HG02981 (cell line): ENCODE results near the gene TTLL4.
"Not testable (repeated sequence)": the region's sequence is repeated elsewhere in the genome, so short reads cannot be mapped to it uniquely, and the experiment has no call there.

Source experiments
- ATAC-seq: cut with Tn5 transposase; IDR thresholded peaks from one replicate; pipeline ENCODE4 v1.9.1; 2021; ENCODE audit warnings: mild to moderate bottlenecking, moderate library complexity; ENCODE audit not compliant: unreplicated experiment

The TTLL4 gene

GRCh38 chr2:218744615-218745014, 34.0 kb downstream of the TTLL4 start:
- no peak for ATAC-seq

GRCh38 chr2:218745160-218745558, 34.5 kb downstream of the TTLL4 start:
- no peak for ATAC-seq

- ATAC-seq = no peak
These were observed 35.2 kb downstream of the TTLL4 start for GRCh38 chr2:218745559-218746469.

GRCh38 chr2:218746470-218746795, 35.8 kb downstream of the TTLL4 start:
- no peak for ATAC-seq

GRCh38 chr2:218746960-218747359, 36.3 kb downstream of the TTLL4 start:
- no peak for ATAC-seq

- no peak for ATAC-seq
These were observed 38.3 kb downstream of the TTLL4 start for GRCh38 chr2:218748741-218749441.

GRCh38 chr2:218754201-218754600, 43.6 kb downstream of the TTLL4 start:
- no peak for ATAC-seq

GRCh38 chr2:218754781-218755180, 44.1 kb downstream of the TTLL4 start:
- no peak for ATAC-seq

- ATAC-seq = no peak
These were observed 44.5 kb downstream of the TTLL4 start for GRCh38 chr2:218755198-218755566.

GRCh38 chr2:218755567-218756404, 45.2 kb downstream of the TTLL4 start:
- ATAC-seq = no peak

GRCh38 chr2:218756599-218757377, 46.2 kb downstream of the TTLL4 start:
- ATAC-seq = no peak

GRCh38 chr2:218761795-218762194, 51.2 kb downstream of the TTLL4 start:
- ATAC-seq = no peak

GRCh38 chr2:218772759-218773158, 62.1 kb downstream of the TTLL4 start:
- not testable (repeated sequence) for ATAC-seq

GRCh38 chr2:218773881-218774280, 63.2 kb downstream of the TTLL4 start:
- ATAC-seq = no peak

GRCh38 chr2:218776488-218776887, 65.9 kb downstream of the TTLL4 start:
- no peak for ATAC-seq

GRCh38 chr2:218777276-218777990, 66.8 kb downstream of the TTLL4 start:
- ATAC-seq = no peak

- ATAC-seq = no peak
These were observed 69.4 kb downstream of the TTLL4 start for GRCh38 chr2:218780046-218780445.

- ATAC-seq = no peak
These were observed 70.4 kb downstream of the TTLL4 start for GRCh38 chr2:218780851-218781690.
